LHCN-M2 (cell line): ENCODE data around the gene FRMPD1. TPM values are rescaled to one million over a fixed set of nuclear protein-coding genes. Genes with fewer than 3 reads are reported as not detected.

Source experiments
- DNase-seq: peaks from one replicate; pipeline ENCODE4 v3.0.0-alpha.2; 2012; ENCODE audit warnings: low read depth
- total RNA-seq: library from RNA; depleted of rRNA; stranded (reverse); fragments of >200 nt; gene quantifications from 2 replicates; pipeline ENCODE4 v1.2.3, GENCODE V29; 2014

The FRMPD1 gene
- total RNA-seq, 1 experiment from 2014 or later = 1.1 TPM

DNA sequence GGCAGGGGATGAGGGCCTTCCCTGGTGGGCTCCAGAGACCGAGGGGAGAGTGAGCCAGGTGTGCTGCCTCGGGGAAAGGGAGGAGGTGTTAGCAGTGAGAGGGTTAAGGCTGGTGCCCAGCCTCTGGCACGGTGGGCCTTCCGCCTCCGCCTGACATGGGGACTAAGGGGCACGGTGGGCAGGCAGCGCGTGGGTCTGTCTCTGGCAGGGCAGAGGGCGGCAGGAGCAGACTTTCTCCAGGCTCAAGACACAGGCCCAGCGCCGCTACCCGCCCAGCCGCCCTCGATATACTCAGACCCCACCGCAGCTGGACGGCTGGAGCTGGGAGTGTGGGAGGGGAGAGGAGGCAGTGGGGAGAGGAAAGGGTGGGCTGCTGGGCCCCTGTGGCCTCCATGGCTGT, 14.9 kb upstream of the FRMPD1 start:
- no peak for DNase-seq

DNA sequence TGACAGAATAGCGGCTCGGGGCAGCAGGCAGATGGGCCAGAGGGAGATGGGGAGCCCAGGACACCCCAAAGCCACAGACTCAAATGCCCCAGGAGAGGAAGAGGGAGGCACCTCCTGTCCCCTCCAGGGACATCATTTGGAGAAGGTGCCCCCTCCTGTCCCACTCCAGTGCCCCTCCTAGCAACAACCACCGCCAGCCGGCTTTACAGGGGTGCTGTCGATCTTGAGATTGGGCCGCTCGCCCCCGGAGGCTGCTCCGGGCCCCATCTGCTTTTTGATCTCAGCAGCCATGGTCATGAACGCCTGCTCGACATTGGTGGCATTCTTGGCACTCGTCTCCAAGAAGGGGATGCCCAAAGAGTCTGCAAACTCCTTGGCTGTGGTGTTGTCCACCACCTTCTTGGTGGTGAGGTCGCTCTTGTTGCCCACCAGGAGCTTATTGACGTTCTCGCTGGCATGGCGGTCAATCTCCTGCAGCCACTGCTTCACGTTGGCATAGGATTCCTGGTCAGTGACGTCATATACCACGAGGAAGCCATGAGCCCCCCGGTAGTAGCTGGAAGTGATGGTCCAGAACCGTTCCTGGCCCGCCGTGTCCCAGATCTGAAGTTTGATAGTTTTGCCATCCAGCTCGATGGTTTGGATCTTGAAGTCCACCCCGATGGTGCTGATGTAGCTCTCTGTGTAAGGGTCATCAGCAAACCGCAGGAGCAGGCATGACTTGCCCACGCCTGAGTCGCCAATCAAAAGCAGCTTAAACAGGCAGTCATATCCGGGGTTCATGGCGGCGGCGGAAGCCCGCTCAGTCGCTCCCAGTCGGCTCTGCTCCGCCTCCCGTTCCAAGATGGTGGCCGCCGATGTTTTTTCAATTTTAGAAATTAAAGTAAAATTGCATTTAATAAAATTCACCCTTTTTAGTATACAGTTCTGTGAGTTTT, 14.0 kb upstream of the FRMPD1 start:
- DNase-seq = no peak

DNA sequence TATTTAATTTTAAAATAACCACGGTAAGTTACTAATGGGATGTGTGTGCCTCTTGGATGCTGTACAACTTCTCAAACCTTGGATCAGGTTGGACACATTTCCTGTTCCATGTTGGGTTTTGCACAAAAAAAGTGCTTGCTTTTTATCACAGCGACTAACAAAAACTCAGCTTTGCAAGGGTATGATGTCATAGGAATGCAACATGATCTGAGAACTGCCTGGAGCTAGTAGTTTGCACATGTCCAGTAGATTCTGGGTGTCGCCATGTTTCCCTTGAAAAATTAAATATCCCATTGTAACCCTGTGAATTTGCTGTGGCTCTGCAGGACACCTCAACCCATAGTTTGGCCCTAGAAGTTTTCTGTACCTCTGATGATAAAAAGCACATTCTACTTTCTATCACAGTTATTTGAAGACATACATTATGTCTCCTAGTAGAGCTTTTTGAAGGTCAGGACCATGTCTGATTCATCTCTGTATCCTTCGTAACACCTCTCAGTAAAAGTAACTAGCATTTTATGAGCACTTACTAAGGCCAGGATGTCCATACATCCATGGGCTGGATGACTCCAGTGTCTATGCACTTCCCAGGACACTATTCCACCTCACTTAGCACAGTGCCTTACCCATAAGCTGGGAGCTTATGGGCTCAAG, 11.5 kb upstream of the FRMPD1 start:
- DNase-seq = peak; percentile 37

DNA sequence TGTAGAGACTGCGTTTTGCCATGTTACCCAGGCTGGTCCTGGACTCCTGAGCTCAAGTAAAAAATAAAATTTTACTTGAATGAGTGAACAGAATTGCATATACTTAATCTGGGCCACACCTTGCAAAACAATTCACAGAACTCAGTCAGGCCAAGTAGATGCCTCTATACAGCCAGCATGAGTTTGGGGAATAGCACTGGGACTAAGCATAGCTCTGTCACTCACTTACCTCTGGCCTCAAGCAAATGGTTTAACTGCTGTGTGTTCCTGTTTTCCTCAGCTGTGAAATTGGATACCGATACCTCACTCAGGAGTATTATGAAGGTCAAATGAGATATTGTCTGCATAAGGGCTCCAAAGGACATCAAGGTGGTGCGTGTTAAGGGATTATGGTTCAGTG, 10.9 kb upstream of the FRMPD1 start:
- no peak for DNase-seq

DNA sequence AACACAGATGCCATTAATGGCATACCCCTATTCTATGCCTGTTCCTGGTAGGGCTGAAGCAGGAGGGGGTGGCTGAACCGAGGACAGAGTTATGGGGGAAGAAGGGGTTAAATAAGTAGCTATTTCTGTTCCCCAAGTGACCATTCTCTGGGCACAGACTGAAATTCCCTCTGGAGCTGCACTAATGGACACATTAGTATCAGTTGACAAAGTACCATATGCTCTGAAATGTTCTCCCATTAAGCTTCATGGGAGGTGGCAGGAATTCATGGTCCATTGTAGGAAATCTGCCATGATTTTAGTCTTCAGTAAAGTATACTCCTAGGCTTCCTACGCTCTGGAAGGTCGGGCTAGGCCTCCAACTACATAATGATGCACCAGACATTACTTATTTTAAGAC, 10.5 kb upstream of the FRMPD1 start:
- DNase-seq = no peak

DNA sequence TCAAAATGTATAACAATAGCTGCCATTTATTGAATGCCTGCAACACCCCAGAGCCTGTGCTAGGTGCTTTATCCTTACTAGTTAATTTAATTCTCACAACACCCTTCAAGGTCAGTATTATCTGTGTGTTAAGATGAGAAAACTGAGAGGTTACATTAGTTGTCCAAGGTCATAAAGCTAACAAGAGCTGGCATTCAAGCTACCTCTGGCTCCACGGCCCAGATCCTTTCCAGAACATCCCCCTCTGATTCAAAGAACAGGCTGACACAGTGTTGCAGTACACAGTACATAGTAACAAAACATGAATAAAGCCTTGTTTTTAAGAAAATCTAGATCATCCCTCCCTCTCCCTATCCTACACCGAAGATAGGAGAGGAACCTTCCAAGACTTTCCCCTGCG, 9.4 kb upstream of the FRMPD1 start:
- no peak for DNase-seq

DNA sequence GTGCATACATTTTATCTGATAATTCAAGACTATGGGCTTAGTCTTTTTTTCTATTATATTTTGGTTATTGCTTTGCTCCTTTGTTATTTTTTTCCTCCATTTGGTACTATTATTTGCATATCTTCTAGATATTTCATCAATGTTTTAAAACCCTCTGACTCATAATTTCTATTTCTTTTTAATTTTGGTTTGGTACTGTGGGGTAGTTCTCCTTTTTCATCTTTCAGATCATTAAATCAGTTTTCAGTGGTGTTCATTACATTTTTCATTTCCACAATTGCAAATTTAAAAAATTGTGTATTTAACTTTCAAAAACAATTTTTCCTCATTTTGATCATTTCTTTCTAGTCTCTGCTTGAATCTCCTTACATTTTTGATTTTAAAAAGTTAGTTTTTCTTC, 7.5 kb upstream of the FRMPD1 start:
- no peak for DNase-seq

DNA sequence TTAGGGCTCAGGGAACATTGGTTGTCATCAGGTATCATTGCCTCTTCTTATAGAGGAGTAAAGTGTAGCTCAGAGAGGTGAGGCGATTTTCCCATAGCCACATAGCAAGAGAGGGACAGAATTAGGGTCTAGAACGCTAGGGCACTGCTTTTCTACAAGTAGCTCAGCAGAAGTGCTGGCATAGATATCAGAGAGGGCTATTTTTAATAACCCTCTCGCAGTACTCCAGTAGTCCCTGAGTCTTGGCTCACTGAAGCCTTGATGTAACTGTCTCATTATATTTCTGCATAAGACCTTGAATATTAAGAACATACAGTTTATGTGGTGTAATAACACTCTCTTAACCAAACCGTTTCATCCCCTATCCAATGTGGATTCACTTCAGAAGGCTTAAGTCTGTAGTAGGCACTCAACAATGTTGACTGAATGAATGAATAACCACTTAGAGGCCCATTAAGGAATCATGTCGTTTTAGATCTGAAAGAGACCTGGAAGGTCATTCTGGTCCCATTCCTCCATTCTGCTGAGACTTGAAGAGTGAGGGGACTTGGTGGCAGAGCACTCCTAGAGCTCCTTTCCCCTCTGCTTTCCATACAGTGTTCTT, 4.7 kb upstream of the FRMPD1 start:
- no peak for DNase-seq

DNA sequence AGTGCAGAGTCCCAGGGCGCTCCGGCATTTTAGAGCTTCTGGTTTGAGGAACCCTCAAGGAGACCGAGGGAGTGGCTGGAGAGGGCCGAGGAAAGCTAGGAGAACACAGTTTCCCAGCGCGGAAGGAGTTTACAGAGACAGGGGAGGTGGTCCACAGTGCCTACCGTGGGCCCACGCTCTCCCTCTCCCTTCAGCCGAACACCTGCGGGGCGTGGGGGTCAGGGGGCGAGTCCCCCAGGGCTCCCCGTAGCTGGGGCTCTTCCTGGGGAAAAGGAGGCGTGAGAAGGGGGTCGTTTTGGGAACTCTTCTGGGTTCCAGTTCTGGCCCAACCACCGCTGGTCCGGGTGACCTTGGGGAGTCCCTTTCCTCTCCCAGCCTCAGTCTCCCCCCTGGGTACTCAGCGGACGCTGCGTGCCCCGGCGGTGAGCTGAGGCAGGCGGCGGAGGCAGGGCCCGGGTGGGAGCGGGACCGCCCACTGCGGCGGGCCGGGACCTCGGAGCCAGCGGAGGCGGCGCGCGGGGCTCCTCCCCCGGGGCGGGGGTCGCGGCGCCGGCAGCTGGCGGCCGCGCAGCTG, 368 bp upstream of the FRMPD1 start:
- DNase-seq = no peak

DNA sequence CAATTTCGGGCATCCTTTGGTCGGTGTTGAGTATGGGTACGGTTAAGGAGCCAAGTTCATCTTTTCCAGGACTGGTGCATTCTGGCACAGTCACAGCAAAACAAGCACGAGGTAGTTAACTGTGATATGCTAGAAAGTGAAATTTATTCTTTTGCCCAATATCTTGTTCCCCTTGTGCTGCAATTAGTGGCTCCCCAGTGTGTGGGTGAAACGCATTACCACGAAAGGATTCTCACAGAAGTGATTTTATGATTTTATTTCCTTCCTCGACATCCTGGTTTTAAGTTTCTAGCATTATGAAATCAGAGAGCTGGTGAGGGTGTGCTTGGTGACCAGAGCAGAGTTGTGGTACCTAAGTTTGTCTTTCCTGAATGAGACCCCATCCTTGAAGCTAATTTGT, 1.5 kb downstream of the FRMPD1 start:
- DNase-seq = no peak

DNA sequence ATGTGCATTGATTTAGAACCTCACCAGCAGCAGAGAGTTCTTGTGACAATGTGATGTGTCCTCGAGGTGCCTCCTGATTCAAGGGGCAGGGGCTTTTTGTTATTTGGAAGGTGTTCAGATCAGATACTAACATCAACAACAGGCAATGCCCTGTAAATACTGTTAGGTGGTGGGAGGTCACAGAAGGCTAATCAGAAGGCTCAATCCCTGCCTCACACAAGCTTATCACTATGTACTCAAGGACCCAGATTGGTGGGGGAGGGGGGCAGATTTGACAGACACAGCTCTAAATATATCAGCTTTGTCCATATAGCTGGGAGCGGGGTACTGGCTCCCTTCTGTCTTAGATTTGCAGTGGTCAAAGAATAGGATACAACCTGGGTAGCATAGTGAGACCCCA, 2.6 kb downstream of the FRMPD1 start:
- no peak for DNase-seq

DNA sequence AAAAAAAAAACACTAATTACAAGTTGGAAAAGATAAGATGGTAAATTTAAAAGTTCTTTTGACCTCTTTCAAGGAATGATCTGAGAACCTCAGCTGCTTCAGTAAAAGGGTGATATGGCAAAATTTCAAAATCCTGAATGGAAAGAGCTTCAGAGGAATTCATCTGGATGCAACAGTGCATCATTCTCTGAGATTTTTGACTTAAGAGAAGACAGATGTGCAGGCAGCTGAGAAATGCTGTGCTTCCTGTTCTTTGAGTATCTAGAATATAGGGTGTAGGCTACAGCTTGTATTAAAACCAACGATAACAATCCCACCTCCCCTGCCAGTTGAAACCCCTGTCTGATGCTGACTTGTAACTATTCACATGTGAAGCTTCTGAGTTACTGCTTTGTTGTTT, 6.2 kb downstream of the FRMPD1 start:
- no peak for DNase-seq

DNA sequence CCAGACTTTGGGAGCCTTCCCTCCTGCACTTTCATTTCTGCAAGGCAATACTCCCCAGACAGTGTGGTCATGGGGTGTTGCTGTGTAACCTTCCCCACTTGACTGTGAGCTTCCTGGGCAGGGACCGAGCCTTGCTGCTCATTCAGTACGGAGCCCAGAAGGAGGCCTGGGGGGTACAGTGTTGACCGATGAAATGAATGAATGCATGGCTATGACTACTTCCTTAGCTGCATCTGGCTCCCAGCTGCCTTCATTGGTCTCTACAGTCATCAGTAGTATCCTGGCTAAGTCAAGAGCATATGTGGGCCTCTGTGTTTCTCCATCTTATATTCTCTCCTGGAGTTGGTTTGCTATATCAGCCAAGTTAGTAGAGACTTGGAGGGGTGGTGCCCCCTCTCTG, 9.9 kb downstream of the FRMPD1 start:
- no peak for DNase-seq

DNA sequence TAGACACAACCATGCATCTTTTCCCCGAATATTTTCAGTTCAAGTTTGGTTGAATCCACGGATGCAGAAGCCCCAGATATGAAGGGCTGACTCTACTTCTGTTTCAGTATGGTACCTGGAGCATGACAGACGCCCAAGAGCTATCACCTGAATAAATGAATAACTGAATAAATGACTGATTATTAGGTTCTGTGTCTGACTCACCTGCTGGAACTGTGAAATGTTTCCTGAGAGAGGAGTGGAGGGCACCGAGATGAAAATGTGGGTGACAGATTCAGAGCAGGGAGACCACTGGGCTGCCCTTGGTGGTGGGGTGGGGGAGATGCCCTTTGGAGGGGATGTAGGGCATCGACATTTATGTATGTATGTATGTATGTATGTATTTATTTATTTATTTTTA, 13.2 kb downstream of the FRMPD1 start:
- DNase-seq = no peak

DNA sequence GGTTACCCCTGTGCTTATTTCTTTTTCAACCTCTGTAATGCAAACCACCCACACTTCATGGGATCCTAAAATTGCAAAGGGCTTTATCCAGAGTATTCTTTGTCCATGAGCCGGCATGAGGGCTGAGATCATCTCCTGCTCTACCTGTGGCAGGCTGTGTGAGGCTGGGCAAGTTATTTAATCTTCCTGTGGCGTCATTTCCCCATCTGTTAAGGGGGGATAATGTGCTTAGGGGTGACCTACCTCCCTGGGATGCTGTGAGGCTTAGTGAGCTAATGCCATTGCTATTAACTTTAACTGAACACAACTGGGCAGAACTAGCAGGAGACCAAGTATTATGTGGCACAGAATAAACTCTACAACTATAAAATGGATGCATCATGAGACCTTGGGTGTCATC, 17.0 kb downstream of the FRMPD1 start:
- peak; percentile 35 for DNase-seq

DNA sequence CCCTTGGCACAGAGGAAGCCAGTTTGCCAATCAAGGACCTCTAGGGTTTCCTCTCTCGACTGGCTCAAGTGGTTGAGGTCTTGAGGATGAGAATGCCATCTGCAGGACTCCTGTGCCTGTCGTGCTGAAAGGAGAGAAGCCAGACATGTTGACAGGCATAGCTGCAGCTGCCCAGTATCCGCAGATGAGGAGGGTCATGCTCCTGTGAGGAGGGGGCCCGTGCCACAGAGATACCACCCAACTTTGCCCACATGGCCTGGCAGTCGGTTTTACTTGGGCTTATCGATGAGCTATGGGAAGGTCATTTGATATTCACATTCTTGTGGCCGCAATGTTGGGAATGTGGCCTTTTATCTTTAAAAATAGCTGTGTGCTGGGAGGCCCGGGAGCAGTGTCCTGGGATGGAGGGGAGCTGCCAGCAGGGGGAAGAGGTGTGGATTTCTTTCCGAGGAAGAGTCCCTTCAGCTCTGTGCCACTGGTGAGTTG, 17.4 kb downstream of the FRMPD1 start:
- DNase-seq = peak; percentile 34

DNA sequence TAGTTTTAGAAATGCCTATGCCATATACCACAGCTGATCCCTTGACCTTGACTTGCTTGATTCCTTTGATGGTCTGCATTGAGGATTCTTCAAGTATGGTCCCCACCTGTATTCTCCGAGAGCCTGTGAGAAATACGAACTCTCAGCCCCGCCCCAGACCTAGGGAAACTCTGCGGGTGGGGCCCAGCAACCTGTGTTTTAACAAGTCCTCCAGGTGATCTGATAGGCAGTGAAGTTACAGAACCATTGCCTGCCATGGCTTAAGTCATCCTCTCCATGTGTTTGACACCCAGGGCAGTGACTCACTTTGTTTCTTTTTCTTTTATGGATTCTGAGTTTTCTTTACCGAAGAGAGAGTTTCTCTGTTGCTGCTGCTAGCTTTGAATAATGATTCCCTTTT, 18.5 kb downstream of the FRMPD1 start:
- DNase-seq = no peak

DNA sequence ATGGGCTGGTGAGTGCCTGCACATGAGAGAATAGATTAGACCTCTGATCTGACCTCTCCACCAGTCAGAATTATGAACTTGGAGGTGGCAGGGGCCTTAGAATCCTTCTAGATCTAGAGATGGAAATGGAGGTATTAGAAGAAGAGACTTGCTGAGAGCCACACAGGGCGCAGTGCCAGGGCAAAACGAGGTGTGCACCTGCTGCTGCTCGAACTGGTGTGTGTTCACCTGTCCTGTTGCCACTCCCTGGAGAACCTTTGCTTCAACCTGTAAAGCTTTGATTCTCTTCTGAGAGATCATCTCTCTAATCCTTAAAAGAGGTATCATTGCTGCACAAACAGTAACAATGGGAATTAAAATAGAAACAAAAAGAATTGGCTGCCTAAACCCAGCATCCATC, 24.9 kb downstream of the FRMPD1 start:
- DNase-seq = no peak

DNA sequence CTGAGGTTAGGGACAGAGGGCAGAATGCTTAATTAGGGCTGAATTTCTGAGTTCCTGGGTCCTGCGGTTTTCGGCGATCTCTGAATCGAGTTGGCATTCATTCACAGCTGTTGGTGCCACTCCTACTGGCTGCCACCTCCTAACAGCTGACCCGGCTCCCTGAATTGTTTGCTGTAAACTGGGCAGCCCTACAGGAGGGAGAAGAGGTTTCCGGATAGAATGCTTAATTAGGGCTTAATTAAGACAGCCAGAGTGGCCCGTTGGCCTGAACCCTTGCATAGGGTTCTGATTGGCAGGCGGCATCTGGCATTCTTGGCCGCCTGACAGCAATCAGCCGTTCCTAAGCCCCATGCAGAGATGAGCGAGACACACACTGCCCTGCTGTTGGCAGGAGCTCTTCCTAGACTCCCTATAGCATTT, 25.7 kb downstream of the FRMPD1 start:
- DNase-seq = peak; percentile 99

DNA sequence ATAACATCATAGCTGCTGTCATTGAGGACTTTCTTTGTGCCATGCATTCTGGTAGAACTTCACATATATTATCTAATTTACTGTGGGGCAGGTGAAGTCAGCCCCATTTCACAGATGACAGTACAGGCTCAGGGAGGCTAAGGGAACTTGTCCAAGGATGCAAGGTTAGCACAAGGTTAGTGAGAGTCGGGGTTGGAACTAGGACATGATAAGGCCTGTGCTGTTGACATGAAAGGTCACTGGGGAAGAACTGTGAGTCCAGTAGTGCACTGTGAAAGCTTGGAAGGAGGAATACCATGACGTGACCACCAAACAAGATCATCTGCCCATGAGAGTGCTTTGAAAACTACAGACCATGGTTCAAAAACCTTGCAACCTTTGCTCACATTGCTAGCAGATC, 26.7 kb downstream of the FRMPD1 start:
- DNase-seq = no peak

DNA sequence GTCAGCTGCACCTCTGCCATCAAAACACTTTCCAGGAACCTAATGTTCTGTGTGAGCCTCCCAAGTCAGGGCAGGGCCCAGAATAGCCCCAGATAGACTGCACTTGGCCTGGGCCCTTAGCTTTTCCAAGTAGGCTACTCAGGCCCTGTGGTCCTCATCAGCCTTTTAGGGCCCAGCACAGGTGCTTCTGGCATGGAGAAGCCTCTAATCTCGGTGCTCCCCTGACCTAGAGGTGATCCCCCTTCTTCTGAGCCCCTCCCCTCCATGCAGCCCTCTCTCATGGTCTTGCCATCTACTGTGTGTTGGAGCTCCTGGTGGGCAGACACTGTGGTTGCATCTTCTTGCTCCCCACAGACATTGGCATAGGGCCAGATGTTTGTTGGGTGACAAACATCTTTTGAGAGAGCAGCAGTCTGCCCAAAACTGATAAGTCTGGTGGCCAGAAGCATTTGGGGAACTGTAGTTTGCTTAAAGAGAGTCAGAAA, 28.1 kb downstream of the FRMPD1 start:
- DNase-seq = peak; percentile 65
